IMR-90 (cell line): ENCODE results near the gene GALNT14.

ENCODE experiments used
- CTCF ChIP-seq: conservative IDR thresholded peaks from 2 replicates; pipeline ENCODE4 v1.5.1; 2012; ENCODE audit warnings: mild to moderate bottlenecking, low read depth, low read length, improper control_type of control experiment
- FOS ChIP-seq: fragments of 150-350 bp; IDR thresholded peaks from 2 replicates; pipeline ENCODE4 v1.6.1; 2016; ENCODE audit warnings: low read depth, low read length
- MAFK ChIP-seq: IDR thresholded peaks from 2 replicates; pipeline ENCODE4 v1.6.1; 2012; ENCODE audit warnings: low read depth, low read length, improper control_type of control experiment
- MAZ ChIP-seq: IDR thresholded peaks from 2 replicates; pipeline ENCODE4 v1.6.1; 2012; ENCODE audit warnings: low read depth, mild to moderate bottlenecking, low read length, improper control_type of control experiment, moderate library complexity, borderline replicate concordance
- POLR2A ChIP-seq: IDR thresholded peaks from 2 replicates; pipeline ENCODE4 v1.6.1; 2012; ENCODE audit warnings: mild to moderate bottlenecking, low read depth, low read length
- RAD21 ChIP-seq: IDR thresholded peaks from 2 replicates; pipeline ENCODE4 v1.6.1; 2012; ENCODE audit warnings: low read length, improper control_type of control experiment
- RCOR1 ChIP-seq: IDR thresholded peaks from 2 replicates; pipeline ENCODE4 v1.6.1; 2012; ENCODE audit warnings: mild to moderate bottlenecking, low read length, improper control_type of control experiment; ENCODE audit not compliant: insufficient replicate concordance

GRCh38 chr2:31066086-31066485, 72.2 kb downstream of the GALNT14 start:
- TF ChIP-seq CTCF, result no peak
- TF ChIP-seq MAZ, result no peak
- TF ChIP-seq MAFK, result no peak
- no peak for TF ChIP-seq RAD21
- no peak for TF ChIP-seq RCOR1
- TF ChIP-seq POLR2A, result no peak
- TF ChIP-seq FOS, result no peak
